CD14-positive monocyte (primary cell): ENCODE results near the gene SLC32A1. TPM values are rescaled to one million over a fixed set of nuclear protein-coding genes. Genes with fewer than 3 reads are reported as not detected.

Experiments used
- DNase-seq, 3 donors: peaks; one replicate each; pipeline ENCODE4 v3.0.0-alpha.2; 2011 to 2022
- H2AFZ ChIP-seq: 2 replicates; pipeline ENCODE4 v1.6.0; 2012; ENCODE audit warnings: mild to moderate bottlenecking, low read depth, low read length, inconsistent platforms; ENCODE audit not compliant: insufficient read depth, poor library complexity, severe bottlenecking
- H3K27ac ChIP-seq, 2 donors: 1 replicate in 1 of 2; 2 replicates in 1 of 2; pipeline ENCODE4 v1.5.1; 2012 to 2013; ENCODE audit warnings: low read length in 2 of 2, control low read depth in 1 of 2, inconsistent platforms in 1 of 2, low read depth in 1 of 2, mild to moderate bottlenecking in 1 of 2
- H3K27me3 ChIP-seq, 2 donors: one replicate each; pipeline versions ENCODE4 v1.6.0 to v1.6.1; 2011 to 2013; ENCODE audit warnings: low read length in 2 of 2; ENCODE audit not compliant: control insufficient read depth in 2 of 2, insufficient read depth in 2 of 2
- H3K36me3 ChIP-seq, 2 donors: replicated peaks in 1 of 2; 1 replicate in 1 of 2; 2 replicates in 1 of 2; pipeline versions ENCODE4 v1.5.1 to v1.6.1; 2012 to 2013; ENCODE audit warnings: low read length in 2 of 2, control low read depth in 1 of 2, inconsistent platforms in 1 of 2, mild to moderate bottlenecking in 1 of 2; ENCODE audit not compliant: insufficient read depth in 2 of 2, control insufficient read depth in 1 of 2
- H3K4me1 ChIP-seq, 2 donors: 1 replicate in 1 of 2; 2 replicates in 1 of 2; pipeline versions ENCODE4 v1.5.1 to v1.6.1; 2012 to 2013; ENCODE audit warnings: low read length in 2 of 2, control low read depth in 1 of 2, inconsistent platforms in 1 of 2, mild to moderate bottlenecking in 1 of 2, moderate library complexity in 1 of 2; ENCODE audit not compliant: insufficient read depth in 2 of 2, control insufficient read depth in 1 of 2
- H3K4me2 ChIP-seq: replicated peaks from 2 replicates; pipeline ENCODE3; 2012; ENCODE audit warnings: low read length, moderate library complexity, mild to moderate bottlenecking; ENCODE audit not compliant: poor library complexity, severe bottlenecking; ENCODE audit errors: extremely low read depth
- H3K4me3 ChIP-seq, 3 experiments: fragments of 200-600 bp in 1 of 3; sonication (generic) in 1 of 3; replicated peaks in 1 of 3; 1 replicate in 2 of 3; 2 replicates in 1 of 3; pipeline ENCODE4 v1.5.1; 2011 to 2013; ENCODE audit warnings: low read length in 3 of 3, mild to moderate bottlenecking in 3 of 3, control low read depth in 2 of 3, low read depth in 2 of 3, inconsistent platforms in 1 of 3, moderate library complexity in 1 of 3
- H3K79me2 ChIP-seq: 2 replicates; pipeline ENCODE4 v1.6.0; 2012; ENCODE audit warnings: mild to moderate bottlenecking, control low read depth, inconsistent platforms, low read length, moderate library complexity; ENCODE audit not compliant: insufficient read depth
- H3K9ac ChIP-seq: 2 replicates; pipeline ENCODE4 v1.6.0; 2017; ENCODE audit warnings: low read length, mild to moderate bottlenecking; ENCODE audit not compliant: insufficient read depth, poor library complexity, severe bottlenecking
- H3K9me3 ChIP-seq, 2 donors: replicated peaks in 1 of 2; 1 replicate in 1 of 2; 2 replicates in 1 of 2; pipeline versions ENCODE4 v1.5.1 to v1.6.1; 2012 to 2013; ENCODE audit warnings: low read length in 2 of 2, control low read depth in 1 of 2; ENCODE audit not compliant: control insufficient read depth in 1 of 2, insufficient read depth in 1 of 2
- H4K20me1 ChIP-seq: 2 replicates; pipeline ENCODE4 v1.6.0; 2012; ENCODE audit warnings: mild to moderate bottlenecking, low read length, control low read depth, moderate library complexity; ENCODE audit not compliant: insufficient read depth
- H3K27ac Mint-ChIP-seq, 7 donors: one replicate each; pipeline ENCODE4 v1.8.0; 2020; ENCODE audit warnings: mild to moderate bottlenecking in 7 of 7, mixed read lengths in 7 of 7, moderate library complexity in 6 of 7, inconsistent platforms in 2 of 7
- H3K27me3 Mint-ChIP-seq, 3 donors: one replicate each; pipeline ENCODE4 v1.8.0; 2021 to 2022; ENCODE audit warnings: low read depth in 3 of 3, mild to moderate bottlenecking in 3 of 3, mixed read lengths in 3 of 3, moderate library complexity in 3 of 3, inconsistent platforms in 1 of 3
- H3K36me3 Mint-ChIP-seq, 2 donors: one replicate each; pipeline ENCODE4 v1.8.0; 2020; ENCODE audit warnings: mixed read lengths in 2 of 2, inconsistent platforms in 1 of 2, mild to moderate bottlenecking in 1 of 2
- H3K4me1 Mint-ChIP-seq: one replicate; pipeline ENCODE4 v1.8.0; 2020; ENCODE audit warnings: mild to moderate bottlenecking, mixed read lengths
- H3K4me3 Mint-ChIP-seq, 2 donors: one replicate each; pipeline ENCODE4 v1.8.0; 2020; ENCODE audit warnings: mild to moderate bottlenecking in 2 of 2, mixed read lengths in 2 of 2, moderate library complexity in 1 of 2
- H3K9me3 Mint-ChIP-seq, 7 donors: one replicate each; pipeline ENCODE4 v1.8.0; 2020 to 2022; ENCODE audit warnings: mixed read lengths in 7 of 7, mild to moderate bottlenecking in 6 of 7, moderate library complexity in 6 of 7, inconsistent platforms in 2 of 7
- CTCF ChIP-seq: fragments of 200-600 bp; IDR thresholded peaks from one replicate; pipeline ENCODE4 v1.8.0; 2022; ENCODE audit warnings: antibody characterized with exemption, mild to moderate bottlenecking
- WGBS: methylation state at CpG from one replicate; pipeline ENCODE4 v1.1.5; 2013; ENCODE audit warnings: missing lambda C conversion rate; ENCODE audit not compliant: insufficient coverage; 5-methylcytosine and 5-hydroxymethylcytosine counted together
- intact Hi-C, 2 donors: fragments of 100-400 bp; cut with micrococcal nuclease; formaldehyde crosslinking; loops; one replicate each; pipeline versions ENCODE4 v1.15.0 to v1.15.1; 2023
- polyA plus RNA-seq, 3 donors: library from polyadenylated mRNA; depleted of rRNA in 1 of 3; unstranded in 2 of 3; stranded (reverse) in 1 of 3; fragments of 300-500 nt in 2 of 3; fragments of >200 nt in 1 of 3; fragmentation: Illumina TruSeq in 2 of 3; gene quantifications; 1 replicate in 2 of 3; 2 replicates in 1 of 3; pipeline ENCODE4 v1.2.3, GENCODE V29; 2012 to 2021

Gene SLC32A1
- polyA plus RNA-seq, 3 donors, result not detected

- H3K9ac ChIP-seq, result no peak overlapping the region
- peaks cover 85 to 97% of the 10 kb centered on the region in 2 donors for H3K36me3 Mint-ChIP-seq
- no peaks in the 10 kb centered on the region for H3K27me3 ChIP-seq
- no peak overlapping the region for H3K27ac ChIP-seq
- H3K27ac Mint-ChIP-seq, result peak overlapping the region in 1 of 7 donors; percentile 54
- peaks cover 80 to 98% of the 10 kb centered on the region in 2 donors for H3K36me3 ChIP-seq
- H3K4me1 ChIP-seq, result no peaks in the 10 kb centered on the region
- no peaks in the 10 kb centered on the region for H3K79me2 ChIP-seq
- no peak for DNase-seq
- no peak for TF ChIP-seq CTCF
- no peaks in the 10 kb centered on the region for H3K4me1 Mint-ChIP-seq
- no peak overlapping the region for H2AFZ ChIP-seq
- no peaks in the 10 kb centered on the region for H4K20me1 ChIP-seq
- no peak overlapping the region for H3K4me3 Mint-ChIP-seq
- intact Hi-C loops, result no loop called here
- peaks cover 0 to 2% (median 1%) of the 10 kb centered on the region in 3 donors for H3K27me3 Mint-ChIP-seq
- H3K9me3 ChIP-seq, result peaks cover 2 to 5% of the 10 kb centered on the region in 2 donors
- H3K4me3 ChIP-seq, result no peak overlapping the region
- H3K9me3 Mint-ChIP-seq, result peaks cover 0 to 17% (median 8%) of the 10 kb centered on the region in 7 donors
- WGBS, result 100% methylated on average over 2 of the region's 3 CpGs
- no peak overlapping the region for H3K4me2 ChIP-seq
Measured at GRCh38 chr20:38770546-38770945, 46.3 kb downstream of the SLC32A1 start.

- WGBS, result 89% methylated on average over 6 of the region's 7 CpGs
- intact Hi-C loops, result no loop called here
- Mint-ChIP-seq H3K36me3 (peaks cover 84 to 97% of the 10 kb centered on the region in 2 donors), H3K4me1 (no peaks in the 10 kb centered on the region), H3K27me3 (peaks cover 0 to 2% (median 1%) of the 10 kb centered on the region in 3 donors), H3K4me3 (no peak overlapping the region), H3K27ac (peak overlapping the region in 1 of 7 donors; percentile 54), H3K9me3 (peaks cover 0 to 17% (median 8%) of the 10 kb centered on the region in 7 donors)
- no peak for TF ChIP-seq CTCF
- Histone ChIP-seq H3K9me3 (peaks cover 2 to 5% of the 10 kb centered on the region in 2 donors), H3K36me3 (peaks cover 76 to 98% of the 10 kb centered on the region in 2 donors), H3K27ac (no peak overlapping the region), H3K4me2 (no peak overlapping the region), H3K4me1 (no peaks in the 10 kb centered on the region), H3K4me3 (no peak overlapping the region), H3K79me2 (no peaks in the 10 kb centered on the region), H3K27me3 (no peaks in the 10 kb centered on the region), H2AFZ (no peak overlapping the region), H4K20me1 (no peaks in the 10 kb centered on the region), H3K9ac (no peak overlapping the region)
- DNase-seq, result no peak
Measured at GRCh38 chr20:38770970-38771369, 46.7 kb downstream of the SLC32A1 start.
